Mesothelial cell of epicardium (in vitro differentiated cells): Measurements from ENCODE around the gene PLA2R1. TPM values are rescaled to one million over a fixed set of nuclear protein-coding genes. Genes with fewer than 3 reads are reported as not detected.
A peak's percentile ranks its signal among the peaks of the same experiment; 100 is the strongest.
"Not testable (repeated sequence)": the region's sequence is repeated elsewhere in the genome, so short reads cannot be mapped to it uniquely, and the experiment has no call there.

Experiments used
- DNase-seq, 2 experiments: peaks; one replicate each; pipeline ENCODE4 v3.0.0; 2021; ENCODE audit warnings: low spot score in 2 of 2; ENCODE audit not compliant: unreplicated experiment in 2 of 2
- H3K27ac Mint-ChIP-seq: 2 replicates; pipeline ENCODE4 v1.8.0; 2021; ENCODE audit warnings: mixed read lengths
- H3K27me3 Mint-ChIP-seq: 2 replicates; pipeline ENCODE4 v1.8.0; 2021; ENCODE audit warnings: low read depth, mixed read lengths
- H3K36me3 Mint-ChIP-seq: 2 replicates; pipeline ENCODE4 v1.8.0; 2021; ENCODE audit warnings: mixed read lengths
- H3K4me1 Mint-ChIP-seq: 2 replicates; pipeline ENCODE4 v1.8.0; 2021; ENCODE audit warnings: mixed read lengths
- H3K4me3 Mint-ChIP-seq: 2 replicates; pipeline ENCODE4 v1.8.0; 2021; ENCODE audit warnings: mild to moderate bottlenecking, moderate library complexity, mixed read lengths
- H3K9me3 Mint-ChIP-seq: 2 replicates; pipeline ENCODE4 v1.8.0; 2021; ENCODE audit warnings: mixed read lengths
- CTCF ChIP-seq: fragments of 200-600 bp; sonication (generic); IDR thresholded peaks from one replicate; pipeline ENCODE4 v1.5.0; 2021; ENCODE audit warnings: antibody characterized with exemption; ENCODE audit not compliant: unreplicated experiment
- total RNA-seq: library from RNA; stranded (reverse); gene quantifications from 3 replicates; pipeline ENCODE4 v1.2.1, GENCODE V29; 2021

Gene PLA2R1
- total RNA-seq, 1 donor from 2014 or later, result 14.8 TPM

GRCh38 chr2:159968279-159968900 lies 94.0 kb downstream of the PLA2R1 start:
- H3K4me3 Mint-ChIP-seq, result no peak overlapping the region

GRCh38 chr2:159963700-159964099 lies 98.7 kb downstream of the PLA2R1 start:
- H3K4me3 Mint-ChIP-seq, result no peak overlapping the region
- H3K27me3 Mint-ChIP-seq, result no peaks in the 10 kb centered on the region

More at GRCh38 chr2:159968279-159968900, 94.0 kb downstream of the PLA2R1 start:
- no peak for TF ChIP-seq CTCF
- peak in 1 of 2 experiments; percentile 45 for DNase-seq
- Mint-ChIP-seq H3K9me3 (no peaks in the 10 kb centered on the region), H3K27me3 (no peaks in the 10 kb centered on the region), H3K4me1 (peaks cover 3% of the 10 kb centered on the region), H3K36me3 (peaks cover 4% of the 10 kb centered on the region), H3K27ac (no peak overlapping the region)

GRCh38 chr2:159962513-159962912 lies 99.9 kb downstream of the PLA2R1 start:
- peaks cover 15% of the 10 kb centered on the region for H3K4me1 Mint-ChIP-seq
- H3K27me3 Mint-ChIP-seq, H3K9me3 Mint-ChIP-seq, H3K4me3 Mint-ChIP-seq, H3K27ac Mint-ChIP-seq, DNase-seq: not testable (repeated sequence)
- peaks cover 12% of the 10 kb centered on the region for H3K36me3 Mint-ChIP-seq

More at GRCh38 chr2:159963700-159964099, 98.7 kb downstream of the PLA2R1 start:
- H3K36me3 Mint-ChIP-seq, result peaks cover 4% of the 10 kb centered on the region
- TF ChIP-seq CTCF, result no peak
- H3K4me1 Mint-ChIP-seq, result peaks cover 15% of the 10 kb centered on the region
- H3K27ac Mint-ChIP-seq, result no peak overlapping the region
- no peaks in the 10 kb centered on the region for H3K9me3 Mint-ChIP-seq
- no peak for DNase-seq

- peak overlapping the region; percentile 32 for H3K27ac Mint-ChIP-seq
- H3K27me3 Mint-ChIP-seq, result no peaks in the 10 kb centered on the region
- no peak overlapping the region for H3K4me3 Mint-ChIP-seq
- no peak for DNase-seq
- no peak for TF ChIP-seq CTCF
- H3K4me1 Mint-ChIP-seq, result peaks cover 15% of the 10 kb centered on the region
- H3K9me3 Mint-ChIP-seq, result no peaks in the 10 kb centered on the region
- H3K36me3 Mint-ChIP-seq, result peaks cover 17% of the 10 kb centered on the region
Observed at GRCh38 chr2:159961451-159961850, 101.0 kb downstream of the PLA2R1 start.

GRCh38 chr2:159961037-159961436 lies 101.4 kb downstream of the PLA2R1 start:
- no peak for TF ChIP-seq CTCF
- no peaks in the 10 kb centered on the region for H3K27me3 Mint-ChIP-seq
- DNase-seq, result no peak
- no peaks in the 10 kb centered on the region for H3K9me3 Mint-ChIP-seq
- H3K4me3 Mint-ChIP-seq, result no peak overlapping the region
- H3K4me1 Mint-ChIP-seq, result peaks cover 15% of the 10 kb centered on the region
- peak overlapping the region; percentile 35 for H3K27ac Mint-ChIP-seq
- H3K36me3 Mint-ChIP-seq, result peaks cover 17% of the 10 kb centered on the region

- Mint-ChIP-seq H3K4me1 (peaks cover 15% of the 10 kb centered on the region), H3K36me3 (peaks cover 17% of the 10 kb centered on the region), H3K9me3 (no peaks in the 10 kb centered on the region), H3K27ac (peak overlapping the region; percentile 68), H3K4me3 (no peak overlapping the region), H3K27me3 (no peaks in the 10 kb centered on the region)
- DNase-seq, result no peak
- TF ChIP-seq CTCF, result no peak
Observed at GRCh38 chr2:159960414-159960813, 102.0 kb downstream of the PLA2R1 start.
